ENCODE data around the gene KLRC1. TPM values are rescaled to one million over a fixed set of nuclear protein-coding genes. Genes with fewer than 3 reads are reported as not detected.

KLRC1 gene
- 1.3 TPM in 1 of 2 replicates, not detected in the other for total RNA-seq (2013; cell fraction: nucleolus; rRNA removed)
- total RNA-seq (2014; rRNA removed): 0.11 TPM in 2 replicates
- total RNA-seq (2014; rRNA removed; fragmentation: Illumina TruSeq; extraction: Trizol): 0.09 and 0.55 TPM in 2 replicates
- total RNA-seq (2021): not detected in 2 replicates
- not detected for polyA plus RNA-seq (2011; ENCODE audit: low read depth)
- 0.04 and 0.20 TPM in 2 replicates for polyA plus RNA-seq (2011; rRNA removed)
- not detected in 2 replicates for polyA plus RNA-seq (2011; cell fraction: cytosol; rRNA removed)
- not detected in 2 replicates for polyA plus RNA-seq (2011; cell fraction: nucleus; rRNA removed)
- 0.13 TPM in 1 of 2 replicates, not detected in the other for polyA plus RNA-seq (2012)
- 0.17 and 0.56 TPM in 2 replicates for polyA plus RNA-seq (2014; fragmentation: Illumina TruSeq; extraction: Trizol)
- polyA plus RNA-seq (2014; fragmentation: Nextera tagmentation; extraction: Ambion mirVana): under 1 TPM; 0.15 to 0.60 TPM
- polyA plus RNA-seq (2014; rRNA removed): 0.05 and 0.33 TPM in 2 replicates
- under 1 TPM; 0.23 to 0.25 TPM for polyA plus RNA-seq (2016; fragmentation: Nextera tagmentation; extraction: Ambion mirVana)
- not detected in 2 replicates for polyA minus RNA-seq (2011; rRNA and poly(A)+ RNA removed)
- not detected in 2 replicates for polyA minus RNA-seq (2011; cell fraction: cytosol; rRNA and poly(A)+ RNA removed)
- 0.48 TPM in 1 of 2 replicates, not detected in the other for polyA minus RNA-seq (2011; cell fraction: nucleus; rRNA and poly(A)+ RNA removed)
- Bru-seq, nascent RNA: percentile 10 among the genes with signal in this experiment
- percentile 24 among the genes with signal in this experiment for BruChase-seq, experiment 1, labeled RNA remaining after a 6-hour chase
- percentile 17 among the genes with signal in this experiment for BruChase-seq, experiment 2, labeled RNA remaining after a 2-hour chase
- long read RNA-seq, experiment 1: 0 reads
- long read RNA-seq, experiment 2: 0 reads

- 25% methylated on average over 2 of the region's 2 CpGs for WGBS (ENCODE audit: insufficient coverage, insufficient replicate concordance, low lambda C conversion rate, missing lambda C conversion rate)
- Histone ChIP-seq H3K79me2 (ENCODE audit: control insufficient read depth, insufficient read depth, low read length) (no peaks in the 10 kb centered on the region), H3K4me1 (ENCODE audit: control insufficient read depth, insufficient read depth, low read length) (no peaks in the 10 kb centered on the region), H2AFZ (ENCODE audit: control insufficient read depth, low read depth, low read length) (no peak within 1 kb of the TSS), H3K4me3 (no peak within 1 kb of the TSS), H4K20me1 (ENCODE audit: control insufficient read depth, insufficient read depth) (no peaks in the 10 kb centered on the region), H3K27ac (ENCODE audit: control insufficient read depth, insufficient read depth) (no peak within 1 kb of the TSS), H3K9me3 (replicated peaks; ENCODE audit: control insufficient read depth, insufficient read depth, low read length) (peaks cover 15% of the 10 kb centered on the region), H3K4me2 (ENCODE audit: control insufficient read depth, insufficient read depth) (no peak within 1 kb of the TSS), H3K9ac (ENCODE audit: control insufficient read depth, insufficient read depth, low read length) (no peak within 1 kb of the TSS), H3K36me3 (ENCODE audit: control insufficient read depth in 2 of 2, insufficient read depth in 2 of 2, low read length in 1 of 2) (no peaks in the 10 kb centered on the region), H3K27me3 (replicated peaks in 1 of 2; ENCODE audit: control insufficient read depth in 2 of 2, insufficient read depth in 2 of 2, low read length in 1 of 2) (no peaks in the 10 kb centered on the region)
- ChIA-PET POLR2A (no interaction called here), RAD21 (ENCODE audit: unreplicated experiment) (no interaction called here), CTCF (interaction anchor here (0.5 kb wide), 1 partner anchor 271 kb away, joined by 3 read pairs; no protein-coding TSS in a partner anchor), SMC1A (ENCODE audit: uncharacterized antibody, unreplicated experiment) (no interaction called here)
- DNase-seq (ENCODE audit: low read depth, low spot score): no peak
- intact Hi-C loops (cut with micrococcal nuclease; ENCODE audit: unreplicated experiment): no loop called here
- BruUV-seq (replicated peaks): no TSS peak
- in situ Hi-C loops (cut with MboI): no loop called here
- ATAC-seq: no peak
- no peak for FAIRE-seq
- TF ChIP-seq EED (IDR thresholded peaks at IDR 0.05; ENCODE audit: low read depth) (no peak), ASH2L (IDR thresholded peaks at IDR 0.05; ENCODE audit: borderline replicate concordance, low read depth) (no peak), ATF2 (IDR thresholded peaks at IDR 0.05; ENCODE audit: low read length) (no peak), E2F8 (IDR thresholded peaks at IDR 0.05; ENCODE audit: low read depth, partially characterized antibody) (no peak), MAX (IDR thresholded peaks at IDR 0.05; ENCODE audit: low read depth, low read length) (no peak), ZNF24 (IDR thresholded peaks at IDR 0.05) (no peak), MEF2B (IDR thresholded peaks at IDR 0.05; ENCODE audit: partially characterized antibody, poor library complexity, severe bottlenecking) (no peak), SPI1 (IDR thresholded peaks at IDR 0.05; ENCODE audit: borderline replicate concordance, insufficient read depth, low read depth, low read length) (no peak), BCL11A (IDR thresholded peaks at IDR 0.05; ENCODE audit: low read depth, low read length) (no peak), IRF5 (IDR thresholded peaks at IDR 0.05; ENCODE audit: borderline replicate concordance) (no peak), CBX5 (IDR thresholded peaks at IDR 0.05; ENCODE audit: low read depth) (no peak), NFYB (IDR thresholded peaks at IDR 0.05; ENCODE audit: insufficient read depth, low read depth, low read length) (no peak), SMC3 (IDR thresholded peaks at IDR 0.05; ENCODE audit: borderline replicate concordance, low read length) (no peak), MTA3 (IDR thresholded peaks at IDR 0.05; ENCODE audit: borderline replicate concordance, low read length) (no peak), SP1 (IDR thresholded peaks at IDR 0.05; ENCODE audit: low read depth, low read length) (no peak), YBX1 (IDR thresholded peaks at IDR 0.05) (no peak), STAT1 (conservative IDR thresholded peaks at IDR 0.05) (no peak), HDGF (IDR thresholded peaks at IDR 0.05) (no peak)
Observed at GRCh38 chr12:10453156-10453555, at the start of gene KLRC1. KLRC1 (minus strand) TSS chr12:10453377; CDS start chr12:10451156, 2,221 bp downstream.
